Measurements from ENCODE around the gene EIPR1.

EIPR1 gene

GRCh38 chr2:3264010-3264744 is 113.4 kb downstream of the EIPR1 start:
- Histone ChIP-seq H3K36me3 (ENCODE audit: control insufficient read depth, insufficient read depth, low read length) (peaks cover 4% of the 10 kb centered on the region), H3K4me3 (ENCODE audit: low read length) (no peak overlapping the region), H3K9me3 (ENCODE audit: control insufficient read depth, low read length) (no peaks in the 10 kb centered on the region), H3K27me3 (ENCODE audit: control insufficient read depth, insufficient read depth, low read length) (no peaks in the 10 kb centered on the region), H3K9ac (ENCODE audit: low read length) (no peak overlapping the region), H3K4me1 (ENCODE audit: control insufficient read depth, insufficient read depth, low read length) (no peaks in the 10 kb centered on the region)

- peaks cover 4% of the 10 kb centered on the region for H3K36me3 ChIP-seq (ENCODE audit: control insufficient read depth, insufficient read depth, low read length)
- H3K4me1 ChIP-seq (ENCODE audit: control insufficient read depth, insufficient read depth, low read length) = no peaks in the 10 kb centered on the region
- H3K9ac ChIP-seq (ENCODE audit: low read length) = no peak overlapping the region
- H3K9me3 ChIP-seq (ENCODE audit: control insufficient read depth, low read length) = no peaks in the 10 kb centered on the region
- no peak overlapping the region for H3K4me3 ChIP-seq (ENCODE audit: low read length)
- H3K27me3 ChIP-seq (ENCODE audit: control insufficient read depth, insufficient read depth, low read length) = no peaks in the 10 kb centered on the region
Observed at GRCh38 chr2:3263487-3263886, 114.1 kb downstream of the EIPR1 start.

- Histone ChIP-seq H3K27me3 (ENCODE audit: control insufficient read depth, insufficient read depth, low read length) (no peaks in the 10 kb centered on the region), H3K36me3 (ENCODE audit: control insufficient read depth, insufficient read depth, low read length) (peaks cover 4% of the 10 kb centered on the region), H3K9ac (ENCODE audit: low read length) (no peak overlapping the region), H3K4me3 (ENCODE audit: low read length) (no peak overlapping the region), H3K4me1 (ENCODE audit: control insufficient read depth, insufficient read depth, low read length) (no peaks in the 10 kb centered on the region), H3K9me3 (ENCODE audit: control insufficient read depth, low read length) (no peaks in the 10 kb centered on the region)
Observed at GRCh38 chr2:3262437-3263388, 114.9 kb downstream of the EIPR1 start.

- Histone ChIP-seq H3K4me3 (ENCODE audit: low read length) (no peak overlapping the region), H3K9ac (ENCODE audit: low read length) (no peak overlapping the region), H3K9me3 (ENCODE audit: control insufficient read depth, low read length) (no peaks in the 10 kb centered on the region), H3K27me3 (ENCODE audit: control insufficient read depth, insufficient read depth, low read length) (no peaks in the 10 kb centered on the region), H3K36me3 (ENCODE audit: control insufficient read depth, insufficient read depth, low read length) (peaks cover 4% of the 10 kb centered on the region), H3K4me1 (ENCODE audit: control insufficient read depth, insufficient read depth, low read length) (no peaks in the 10 kb centered on the region)
Observed at GRCh38 chr2:3261511-3261910, 116.1 kb downstream of the EIPR1 start.

GRCh38 chr2:3260959-3261358 is 116.7 kb downstream of the EIPR1 start:
- Histone ChIP-seq H3K4me1 (ENCODE audit: control insufficient read depth, insufficient read depth, low read length) (no peaks in the 10 kb centered on the region), H3K27me3 (ENCODE audit: control insufficient read depth, insufficient read depth, low read length) (no peaks in the 10 kb centered on the region), H3K4me3 (ENCODE audit: low read length) (no peak overlapping the region), H3K9ac (ENCODE audit: low read length) (no peak overlapping the region), H3K9me3 (ENCODE audit: control insufficient read depth, low read length) (no peaks in the 10 kb centered on the region), H3K36me3 (ENCODE audit: control insufficient read depth, insufficient read depth, low read length) (peaks cover 4% of the 10 kb centered on the region)

GRCh38 chr2:3257826-3258225 is 119.8 kb downstream of the EIPR1 start:
- Histone ChIP-seq H3K36me3 (ENCODE audit: control insufficient read depth, insufficient read depth, low read length) (peaks cover 9% of the 10 kb centered on the region), H3K4me3 (ENCODE audit: low read length) (no peak overlapping the region), H3K9me3 (ENCODE audit: control insufficient read depth, low read length) (no peaks in the 10 kb centered on the region), H3K4me1 (ENCODE audit: control insufficient read depth, insufficient read depth, low read length) (no peaks in the 10 kb centered on the region), H3K9ac (ENCODE audit: low read length) (no peak overlapping the region), H3K27me3 (ENCODE audit: control insufficient read depth, insufficient read depth, low read length) (no peaks in the 10 kb centered on the region)

GRCh38 chr2:3257166-3257565 is 120.5 kb downstream of the EIPR1 start:
- no peaks in the 10 kb centered on the region for H3K27me3 ChIP-seq (ENCODE audit: control insufficient read depth, insufficient read depth, low read length)
- H3K9me3 ChIP-seq (ENCODE audit: control insufficient read depth, low read length) = no peaks in the 10 kb centered on the region
- no peaks in the 10 kb centered on the region for H3K4me1 ChIP-seq (ENCODE audit: control insufficient read depth, insufficient read depth, low read length)
- H3K36me3 ChIP-seq (ENCODE audit: control insufficient read depth, insufficient read depth, low read length) = peaks cover 9% of the 10 kb centered on the region
- H3K4me3 ChIP-seq (ENCODE audit: low read length) = no peak overlapping the region
- H3K9ac ChIP-seq (ENCODE audit: low read length) = no peak overlapping the region

GRCh38 chr2:3256605-3257004 is 121.0 kb downstream of the EIPR1 start:
- H3K4me1 ChIP-seq (ENCODE audit: control insufficient read depth, insufficient read depth, low read length) = no peaks in the 10 kb centered on the region
- no peak overlapping the region for H3K9ac ChIP-seq (ENCODE audit: low read length)
- H3K27me3 ChIP-seq (ENCODE audit: control insufficient read depth, insufficient read depth, low read length) = no peaks in the 10 kb centered on the region
- H3K4me3 ChIP-seq (ENCODE audit: low read length) = no peak overlapping the region
- no peaks in the 10 kb centered on the region for H3K9me3 ChIP-seq (ENCODE audit: control insufficient read depth, low read length)
- peaks cover 8% of the 10 kb centered on the region for H3K36me3 ChIP-seq (ENCODE audit: control insufficient read depth, insufficient read depth, low read length)

GRCh38 chr2:3256157-3256556 is 121.5 kb downstream of the EIPR1 start:
- Histone ChIP-seq H3K4me3 (ENCODE audit: low read length) (no peak overlapping the region), H3K4me1 (ENCODE audit: control insufficient read depth, insufficient read depth, low read length) (no peaks in the 10 kb centered on the region), H3K27me3 (ENCODE audit: control insufficient read depth, insufficient read depth, low read length) (no peaks in the 10 kb centered on the region), H3K36me3 (ENCODE audit: control insufficient read depth, insufficient read depth, low read length) (peaks cover 5% of the 10 kb centered on the region), H3K9ac (ENCODE audit: low read length) (no peak overlapping the region), H3K9me3 (ENCODE audit: control insufficient read depth, low read length) (no peaks in the 10 kb centered on the region)

GRCh38 chr2:3254442-3254941 is 123.1 kb downstream of the EIPR1 start:
- Histone ChIP-seq H3K9ac (ENCODE audit: low read length) (no peak overlapping the region), H3K4me3 (ENCODE audit: low read length) (no peak overlapping the region), H3K27me3 (ENCODE audit: control insufficient read depth, insufficient read depth, low read length) (no peaks in the 10 kb centered on the region), H3K4me1 (ENCODE audit: control insufficient read depth, insufficient read depth, low read length) (no peaks in the 10 kb centered on the region), H3K36me3 (ENCODE audit: control insufficient read depth, insufficient read depth, low read length) (peaks cover 5% of the 10 kb centered on the region), H3K9me3 (ENCODE audit: control insufficient read depth, low read length) (no peaks in the 10 kb centered on the region)

GRCh38 chr2:3253913-3254441 is 123.6 kb downstream of the EIPR1 start:
- Histone ChIP-seq H3K36me3 (ENCODE audit: control insufficient read depth, insufficient read depth, low read length) (peaks cover 5% of the 10 kb centered on the region), H3K9ac (ENCODE audit: low read length) (no peak overlapping the region), H3K4me3 (ENCODE audit: low read length) (no peak overlapping the region), H3K9me3 (ENCODE audit: control insufficient read depth, low read length) (peaks cover 4% of the 10 kb centered on the region), H3K4me1 (ENCODE audit: control insufficient read depth, insufficient read depth, low read length) (no peaks in the 10 kb centered on the region), H3K27me3 (ENCODE audit: control insufficient read depth, insufficient read depth, low read length) (no peaks in the 10 kb centered on the region)

- Histone ChIP-seq H3K4me3 (ENCODE audit: low read length) (no peak overlapping the region), H3K36me3 (ENCODE audit: control insufficient read depth, insufficient read depth, low read length) (peaks cover 5% of the 10 kb centered on the region), H3K27me3 (ENCODE audit: control insufficient read depth, insufficient read depth, low read length) (no peaks in the 10 kb centered on the region), H3K9ac (ENCODE audit: low read length) (no peak overlapping the region), H3K4me1 (ENCODE audit: control insufficient read depth, insufficient read depth, low read length) (no peaks in the 10 kb centered on the region), H3K9me3 (ENCODE audit: control insufficient read depth, low read length) (peaks cover 7% of the 10 kb centered on the region)
Observed at GRCh38 chr2:3251946-3252345, 125.7 kb downstream of the EIPR1 start.

Measured in mucosa of stomach (tissue), 1 donor.